GM18909 (cell line): ENCODE measurements around the gene PDE6B.

Experiments used
- ATAC-seq: cut with Tn5 transposase; IDR thresholded peaks from one replicate; pipeline ENCODE4 v1.9.1; 2021; ENCODE audit warnings: mild to moderate bottlenecking; ENCODE audit not compliant: unreplicated experiment, poor library complexity

Gene PDE6B

GRCh38 chr4:717601-718320 is 92.4 kb downstream of the PDE6B start:
- no peak for ATAC-seq

- no peak for ATAC-seq
These were observed 93.1 kb downstream of the PDE6B start for GRCh38 chr4:718460-718859.
